ENCODE measurements around the gene PODN.
A peak's percentile ranks its signal among the peaks of the same experiment; 100 is the strongest.

PODN gene

DNA sequence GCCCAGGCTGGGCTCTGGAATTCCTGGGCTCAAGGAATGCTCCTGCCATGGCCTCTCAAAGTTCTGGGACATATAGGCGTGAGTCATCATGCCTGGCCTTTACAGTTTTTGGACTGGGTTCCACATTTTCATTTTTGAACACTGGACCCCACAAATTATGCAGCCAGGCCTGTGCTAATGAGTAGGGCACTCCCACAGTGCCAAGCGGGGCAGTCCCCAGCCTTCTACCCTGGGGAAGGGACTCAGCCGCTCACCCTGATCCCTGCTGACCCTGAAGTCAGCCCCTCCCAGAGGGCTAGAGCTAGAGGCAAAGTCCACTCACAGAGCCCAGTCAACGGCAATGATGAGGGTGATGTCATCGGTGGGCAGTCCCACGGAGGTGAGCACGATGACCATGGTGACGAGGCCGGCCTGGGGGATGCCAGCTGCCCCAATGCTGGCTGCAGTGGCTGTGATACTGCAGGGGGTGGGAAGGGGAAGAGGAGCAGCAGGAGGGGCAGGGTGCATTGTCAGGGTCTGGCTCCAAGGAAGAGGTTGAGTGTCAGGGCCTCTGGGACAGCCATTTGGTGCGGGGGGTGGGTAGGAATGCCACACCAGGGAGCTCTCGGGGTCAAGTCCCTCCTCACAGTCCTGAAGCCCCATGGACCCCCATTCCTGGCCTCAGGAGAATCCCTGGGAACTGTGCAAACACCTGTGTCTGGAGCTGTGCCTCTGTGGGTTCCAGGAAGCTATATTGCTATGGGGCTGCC, 27.6 kb downstream of the PODN start:
- no peak for DNase-seq (ENCODE audit: low spot score)

DNA sequence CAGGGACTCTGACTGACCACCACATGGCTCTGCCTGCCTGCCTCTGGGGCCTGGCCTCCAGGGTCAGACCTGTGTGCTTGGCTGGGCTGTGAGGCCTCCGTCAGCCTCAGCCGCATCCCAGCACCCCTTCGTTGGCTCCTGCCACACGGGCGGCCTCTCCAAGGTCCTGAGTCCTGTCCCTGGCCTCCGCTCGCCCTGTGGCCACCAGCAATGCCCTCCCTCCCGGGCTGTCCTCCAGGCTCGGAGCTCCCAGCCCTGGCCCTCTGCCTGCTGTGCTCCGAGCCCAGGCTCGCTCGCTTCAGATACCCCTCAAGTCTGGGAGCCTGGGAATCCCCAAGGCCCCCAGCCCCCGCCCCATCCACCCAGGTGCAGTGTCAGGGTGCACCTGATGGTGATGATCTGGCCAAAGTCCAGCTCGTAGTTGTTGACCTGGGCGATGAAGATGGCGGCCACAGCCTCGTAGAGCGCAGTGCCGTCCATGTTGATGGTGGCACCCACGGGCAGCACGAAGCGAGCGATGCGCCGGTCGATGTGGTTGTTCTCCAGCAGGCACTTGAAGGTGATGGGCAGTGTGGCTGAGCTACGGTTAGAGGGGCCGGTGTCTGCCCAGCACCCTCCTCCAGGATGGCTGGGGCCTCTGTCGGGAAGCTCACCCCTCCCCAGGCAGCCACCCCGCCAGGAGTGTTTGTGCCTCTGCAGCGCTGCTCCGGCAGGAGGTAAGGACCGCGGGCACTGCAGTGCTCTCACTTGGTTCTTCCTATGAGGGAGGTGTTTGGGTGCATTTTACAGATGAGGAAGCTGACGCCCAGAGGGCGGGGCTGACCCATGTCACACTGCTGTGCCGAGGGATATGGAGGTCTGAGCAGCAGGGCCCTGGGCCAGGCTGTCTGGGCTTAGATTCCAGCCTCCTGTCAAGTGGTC, 28.5 kb downstream of the PODN start:
- DNase-seq (ENCODE audit: low spot score) = no peak

DNA sequence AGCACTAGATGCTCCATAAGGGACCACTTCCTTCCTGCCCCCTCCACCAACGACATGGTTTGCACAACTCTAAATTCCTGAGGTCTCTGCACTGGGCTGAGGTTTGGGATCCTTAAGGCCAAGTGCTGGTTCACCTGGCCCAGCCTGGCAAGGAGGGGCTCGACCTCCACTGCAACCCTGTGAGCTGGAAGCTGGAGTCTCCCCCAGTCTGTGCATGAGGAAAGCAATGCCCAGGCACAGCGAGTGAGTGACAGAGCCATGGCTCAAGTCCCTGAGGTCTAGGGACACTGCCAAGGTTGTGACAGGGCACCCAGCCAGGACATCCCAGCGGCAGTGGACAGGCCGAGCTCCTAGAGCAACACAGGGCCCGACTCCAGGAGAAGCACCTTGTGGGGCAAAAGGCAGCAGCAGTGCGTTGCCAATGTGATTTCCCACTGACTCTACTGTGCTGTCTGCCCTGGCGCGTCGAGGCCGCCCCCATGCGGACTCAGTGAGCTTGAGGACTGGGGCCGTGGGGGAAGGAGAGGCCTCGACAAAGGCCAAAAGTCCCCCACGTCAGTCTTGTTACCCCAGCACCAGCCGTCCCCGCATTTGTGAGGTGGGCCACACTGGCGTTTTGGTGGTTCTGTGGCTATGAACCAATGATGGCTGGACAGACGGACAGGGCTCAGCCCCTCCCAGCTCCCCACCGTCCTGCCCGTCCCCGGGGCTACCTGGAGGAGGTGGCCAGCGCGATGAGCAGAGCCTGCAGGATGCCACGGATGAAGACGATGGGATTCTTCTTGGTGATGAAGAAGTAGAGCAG, 30.0 kb downstream of the PODN start:
- DNase-seq (ENCODE audit: low spot score) = no peak

DNA sequence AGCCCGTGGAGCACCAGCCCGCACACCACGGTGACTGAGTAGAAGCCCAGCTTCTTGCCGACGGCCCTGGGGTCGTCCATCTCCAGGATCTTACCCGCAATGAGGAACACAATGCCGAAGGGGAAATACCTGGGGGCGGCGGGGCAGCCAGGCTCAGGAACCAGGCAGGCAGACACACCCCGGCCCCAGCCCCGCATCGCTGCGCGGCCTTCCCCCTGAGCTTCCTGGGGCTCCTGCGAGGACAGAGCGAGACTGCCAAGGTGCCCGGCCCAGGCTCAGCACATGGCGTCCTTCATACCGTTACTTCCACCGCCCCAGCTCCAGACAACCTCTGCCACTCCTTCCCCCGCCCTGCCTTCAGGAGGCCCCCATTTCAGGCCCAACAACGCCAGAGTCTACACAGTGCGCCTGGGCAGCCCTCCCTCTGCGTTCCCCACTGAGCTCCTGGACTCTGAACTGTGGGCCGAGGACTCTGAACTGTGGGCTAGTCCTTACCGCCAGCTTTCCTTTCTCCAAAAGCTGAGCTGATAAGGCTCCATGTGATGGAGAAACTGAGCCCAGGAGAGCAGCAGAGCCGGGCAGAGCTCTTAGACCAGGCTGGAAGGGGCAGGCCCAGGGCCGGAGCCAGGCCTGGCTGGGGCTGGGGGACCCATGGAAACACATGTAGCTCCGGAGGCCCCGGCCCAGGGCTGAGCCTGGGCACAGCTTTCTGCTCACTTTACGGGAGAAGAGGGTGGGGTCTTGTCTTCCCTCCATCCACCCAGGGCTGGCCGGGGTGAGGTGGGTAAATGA, 30.8 kb downstream of the PODN start:
- DNase-seq (ENCODE audit: low spot score) = no peak

- no peak for DNase-seq (ENCODE audit: low spot score)
Measured at GRCh38 chr1:53093451-53093754, 31.4 kb downstream of the PODN start.

DNA sequence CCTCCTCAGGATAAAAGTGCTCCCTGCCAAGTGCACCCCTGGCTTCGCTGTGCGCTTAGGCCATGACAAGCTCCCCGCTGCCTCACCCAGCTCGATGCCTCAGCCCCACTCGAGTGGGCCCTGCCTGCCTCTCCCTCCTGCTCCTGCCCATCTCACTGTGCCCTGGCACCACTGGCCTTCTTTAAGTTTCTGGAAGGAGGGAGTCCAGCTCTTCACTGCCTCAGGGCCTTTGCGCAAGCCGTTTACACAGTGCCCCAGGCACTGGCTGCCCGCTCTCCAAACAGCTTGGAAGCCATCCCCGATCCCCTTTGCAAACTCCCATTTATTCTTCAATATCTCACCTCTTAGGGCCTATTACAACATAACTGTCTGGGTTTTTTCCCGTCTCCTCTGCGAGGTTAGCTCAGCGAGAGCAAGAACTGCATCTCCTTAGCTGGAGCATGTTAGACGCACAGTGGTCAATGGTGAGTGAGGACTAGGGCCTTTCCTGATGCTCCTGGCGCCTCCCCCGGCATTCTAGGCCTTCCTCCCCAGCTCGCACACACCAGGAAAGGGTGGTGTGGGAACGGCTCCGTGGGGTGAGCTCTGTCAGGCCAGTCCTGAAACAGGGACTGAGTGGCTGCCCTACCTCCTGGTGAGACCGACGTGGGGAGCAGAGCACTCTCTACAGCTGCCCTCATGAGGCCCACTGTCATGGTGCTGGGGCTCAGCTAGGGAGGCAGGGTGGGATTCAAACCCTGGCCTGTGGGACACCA, 31.9 kb downstream of the PODN start:
- DNase-seq (ENCODE audit: low spot score) = no peak

GRCh38 chr1:53094533-53094919, 32.5 kb downstream of the PODN start:
- DNase-seq (ENCODE audit: low spot score) = no peak

DNA sequence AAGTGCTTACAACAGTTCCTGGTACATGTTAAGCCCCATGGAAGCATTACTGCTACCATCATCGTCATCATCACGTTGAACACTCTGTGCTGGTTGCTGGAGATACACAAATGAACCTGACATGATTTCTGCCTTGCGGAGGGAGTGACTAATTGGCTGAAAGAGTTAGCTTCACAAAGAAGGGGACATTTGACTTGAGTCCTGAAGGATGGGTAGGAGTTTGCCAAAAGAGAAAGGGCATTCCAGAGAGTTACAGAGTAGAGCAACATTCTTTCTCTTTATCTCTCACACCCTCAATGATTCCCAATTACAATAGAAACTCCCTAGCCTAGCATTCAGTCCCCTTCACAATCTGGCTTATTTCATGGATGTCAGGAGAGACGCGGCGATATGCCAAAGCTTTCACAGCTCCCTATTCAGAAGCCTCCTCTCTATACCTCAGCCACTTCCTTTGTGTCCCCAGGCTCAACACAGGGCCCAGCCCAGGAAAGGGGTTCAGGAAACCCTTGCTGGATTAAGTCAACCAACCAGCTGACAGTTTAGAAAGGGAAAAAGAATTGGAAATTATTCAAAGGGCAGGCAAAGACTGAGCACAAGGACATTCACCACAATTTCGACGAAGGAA, 42.4 kb downstream of the PODN start:
- no peak for DNase-seq (ENCODE audit: low spot score)

GRCh38 chr1:53107090-53107489, 45.1 kb downstream of the PODN start:
- no peak for DNase-seq (ENCODE audit: low spot score)

DNA sequence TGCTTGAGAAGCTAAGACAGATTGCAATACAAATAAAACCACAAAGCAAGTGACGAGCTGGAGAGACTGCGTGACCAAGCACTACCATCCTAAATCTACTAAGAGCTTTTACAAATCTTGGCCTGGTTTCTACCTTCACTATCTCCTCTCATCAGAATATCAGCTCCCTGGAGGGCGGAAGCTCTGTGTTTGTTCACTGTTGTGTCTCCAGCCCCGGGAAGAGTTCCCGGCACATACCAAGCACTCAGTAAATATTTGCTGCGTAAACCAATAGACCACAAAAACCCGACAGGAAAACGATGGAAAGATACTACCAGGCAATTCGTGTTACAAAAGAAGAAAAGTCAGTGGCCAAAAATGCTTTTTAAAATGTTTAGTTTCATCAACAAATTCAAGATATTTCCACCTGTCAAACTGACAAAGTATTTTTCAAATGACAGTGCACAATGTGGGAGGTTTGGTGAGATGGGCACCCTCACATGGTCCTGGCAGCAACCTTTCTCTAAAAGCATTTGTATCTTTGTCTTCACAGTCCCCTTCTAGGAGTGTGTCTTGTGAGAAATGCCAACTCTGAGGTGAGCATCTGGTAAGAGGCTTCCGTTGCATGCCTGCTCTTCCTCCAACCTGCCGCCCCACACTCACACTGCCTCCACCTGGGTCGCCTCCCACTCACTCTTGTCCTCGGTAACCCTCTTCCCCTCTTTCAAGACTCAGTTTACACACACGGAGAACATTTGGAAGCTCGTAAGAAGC, 45.7 kb downstream of the PODN start:
- DNase-seq (ENCODE audit: low spot score) = peak; percentile 80

DNA sequence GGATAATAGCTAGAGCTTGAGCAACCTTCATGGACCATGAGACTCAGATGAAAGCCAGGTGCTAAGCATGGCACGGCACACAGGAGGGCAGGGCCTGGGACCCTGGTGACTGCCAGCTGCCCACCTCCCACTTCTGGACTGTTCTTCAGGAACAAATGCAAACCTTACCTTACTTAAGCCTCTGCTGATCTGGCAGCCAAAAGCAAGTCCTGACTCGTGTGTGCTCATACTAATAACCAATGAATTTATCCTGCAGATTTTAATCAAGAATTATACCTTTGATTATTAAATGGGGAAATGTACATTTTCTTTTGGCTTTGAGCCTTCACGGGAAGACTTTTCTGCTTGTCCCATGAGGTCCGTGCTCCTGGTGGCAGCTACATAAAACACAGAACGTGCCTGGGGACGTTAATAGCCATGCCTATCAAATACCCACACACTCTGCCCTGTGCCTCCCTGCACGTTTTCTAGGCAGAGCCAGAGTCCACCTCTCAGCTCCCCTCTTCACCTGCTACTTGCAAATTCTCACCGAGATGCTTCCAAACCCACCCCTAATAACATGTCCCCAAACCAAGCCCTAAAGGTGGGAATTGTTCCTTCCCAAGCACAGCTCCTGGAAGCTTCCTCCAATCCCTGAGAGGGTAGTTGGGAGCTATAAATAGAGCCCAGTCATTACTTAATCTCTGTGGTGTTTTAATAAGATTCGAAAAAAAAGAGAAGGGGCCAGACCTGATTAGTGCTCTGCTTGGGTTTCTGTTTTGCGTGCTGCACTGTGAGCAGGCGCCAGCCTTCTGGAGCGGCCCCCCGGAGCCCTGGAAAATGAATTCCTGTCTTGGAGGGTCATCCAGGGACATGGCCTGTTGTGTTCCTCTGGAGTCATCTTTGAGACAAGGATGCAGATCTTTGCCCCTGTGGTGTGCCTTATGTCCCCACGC, 46.9 kb downstream of the PODN start:
- DNase-seq (ENCODE audit: low spot score) = peak; percentile 70

DNA sequence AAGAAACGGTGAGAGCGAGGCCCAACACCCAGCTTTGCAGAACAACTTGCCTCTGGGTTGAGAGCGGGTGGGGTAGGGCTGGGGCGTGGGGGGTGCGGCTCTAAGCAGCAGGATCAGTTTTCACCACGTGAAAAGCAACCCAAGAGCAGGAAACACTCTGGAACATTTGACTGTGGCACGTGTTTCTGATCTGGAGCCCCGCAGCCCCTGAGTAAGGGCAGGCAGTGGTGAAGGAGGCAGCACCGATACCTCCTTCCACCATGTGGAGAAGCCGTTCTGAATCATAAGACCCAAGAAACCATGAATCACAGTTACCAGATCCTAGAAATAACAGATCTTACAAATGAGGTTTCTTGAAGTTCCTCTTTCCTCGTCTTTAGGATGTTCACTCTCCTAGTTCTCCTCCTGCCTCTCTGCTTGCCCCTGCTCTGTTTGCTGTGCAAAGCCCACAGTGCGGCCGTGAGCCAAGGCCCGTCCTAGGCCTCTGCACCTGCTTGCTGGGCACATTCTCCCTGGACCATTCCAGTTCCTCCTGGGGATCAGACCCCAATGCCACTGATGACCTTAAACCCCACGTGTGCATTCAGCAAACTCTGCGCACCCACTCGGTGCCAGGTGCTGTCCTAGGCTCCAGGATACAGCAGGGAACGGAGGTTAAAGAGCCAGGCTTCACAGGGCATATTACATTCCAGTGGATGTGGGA, 48.5 kb downstream of the PODN start:
- DNase-seq (ENCODE audit: low spot score) = peak; percentile 63

DNA sequence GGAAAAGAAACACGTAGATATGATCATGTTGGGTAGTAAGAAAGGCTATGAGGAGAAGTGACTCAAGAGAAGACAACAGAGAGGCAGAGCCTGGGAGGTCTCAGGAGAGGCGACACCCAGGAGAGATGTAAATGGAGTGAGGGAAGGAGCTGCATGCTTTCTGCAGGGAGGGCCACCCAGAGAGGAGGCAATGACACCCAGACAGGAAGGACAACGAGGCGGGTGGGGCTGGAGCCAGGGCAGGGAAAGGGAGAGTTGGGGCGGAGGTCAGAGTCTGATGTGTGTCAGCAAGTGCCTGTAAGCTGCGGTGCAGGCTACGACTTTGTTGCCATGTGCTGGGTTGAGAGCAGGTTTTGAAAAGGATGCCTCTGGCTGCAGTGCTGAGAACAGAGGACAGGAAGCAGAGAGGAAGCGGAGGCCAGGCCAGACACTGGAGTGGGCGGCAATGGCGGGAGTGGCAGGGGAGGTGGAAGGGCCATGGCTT, 49.1 kb downstream of the PODN start:
- no peak for DNase-seq (ENCODE audit: low spot score)

DNA sequence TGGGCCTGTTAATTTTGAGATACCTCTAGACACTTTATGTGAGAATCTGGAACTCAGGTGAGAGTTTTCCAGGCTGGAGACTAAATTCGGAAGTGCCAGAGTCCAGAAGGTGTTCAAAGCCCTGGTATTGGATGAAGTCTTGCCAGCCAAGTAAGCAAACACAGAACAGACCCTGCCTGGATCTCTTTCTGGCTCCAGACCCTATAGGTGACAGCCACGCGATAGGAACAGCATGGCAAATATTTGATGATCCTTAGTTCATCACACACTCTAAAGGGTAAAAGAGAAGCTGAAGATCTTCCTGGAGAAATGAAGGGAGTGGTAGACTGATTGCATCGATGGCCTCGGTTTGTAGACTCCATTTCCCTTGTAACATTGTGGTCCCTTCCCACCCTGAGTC, 49.7 kb downstream of the PODN start:
- no peak for DNase-seq (ENCODE audit: low spot score)

- peak; percentile 80 for DNase-seq (ENCODE audit: low spot score)
Measured at GRCh38 chr1:53112271-53112774, 50.3 kb downstream of the PODN start.

DNA sequence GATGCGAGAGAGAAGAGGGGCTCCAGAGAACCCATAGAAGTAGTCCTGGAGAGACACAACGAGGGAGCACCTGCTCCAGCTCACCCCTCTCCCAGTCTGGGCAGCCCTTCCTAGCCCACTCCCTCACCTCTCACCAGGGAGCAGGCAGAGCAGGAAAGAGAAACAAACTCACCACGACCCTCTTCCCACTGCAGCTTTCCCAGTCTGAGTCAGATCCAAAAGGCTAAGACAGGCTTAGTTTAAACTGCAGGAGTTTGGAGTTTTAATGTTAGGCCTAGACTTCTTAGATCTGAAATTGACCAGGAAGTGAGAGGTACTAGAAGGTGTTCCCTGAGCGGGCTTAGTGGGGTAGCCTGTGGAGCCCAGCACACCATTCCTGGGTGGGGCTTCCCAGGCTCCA, 50.8 kb downstream of the PODN start:
- no peak for DNase-seq (ENCODE audit: low spot score)

- DNase-seq (ENCODE audit: low spot score) = no peak
Measured at GRCh38 chr1:53114090-53114489, 52.1 kb downstream of the PODN start.
